ENCODE data around the gene CLCNKA. TPM values are rescaled to one million over a fixed set of nuclear protein-coding genes. Genes with fewer than 3 reads are reported as not detected.

Gene CLCNKA
- total and polyA plus RNA-seq, 9 donors: 0.08 to 2.4 (median 1.0) TPM; not detected in 1

GRCh38 chr1:16012590-16013219 is 9.1 kb upstream of the CLCNKA start:
- H3K9me3 ChIP-seq: no peaks in the 10 kb centered on the region
- H3K4me3 ChIP-seq: peak overlapping the region; percentile 49
- H3K4me1 ChIP-seq (ENCODE audit: insufficient read depth): peaks cover 17% of the 10 kb centered on the region
- 2 to 8% (median 5%) methylated on average over 16 to 36 of the region's 36 CpGs for WGBS, 3 donors
- H3K36me3 ChIP-seq: no peaks in the 10 kb centered on the region
- intact Hi-C loops (cut with DNase I): loop anchor here in 2 of 4 donors (5.0 kb wide), 2 partner anchors 40 to 170 kb away; no protein-coding TSS in a partner anchor
- TF ChIP-seq EP300 (IDR thresholded peaks at IDR 0.05): no peak
- no peak for TF ChIP-seq CTCF (IDR thresholded peaks at IDR 0.05)
- TF ChIP-seq POLR2A (IDR thresholded peaks at IDR 0.05): no peak
- DNase-seq: peak; percentile 84 to 90 (median 86)
- no peaks in the 10 kb centered on the region for H3K27me3 ChIP-seq
- peak overlapping the region; percentile 94 to 98 for H3K27ac ChIP-seq

GRCh38 chr1:16013220-16013907 is 8.5 kb upstream of the CLCNKA start:
- WGBS, 3 donors: 9 to 20% (median 16%) methylated on average over 22 to 28 of the region's 28 CpGs
- H3K4me3 ChIP-seq: peak overlapping the region; percentile 49

GRCh38 chr1:16013908-16014258 is 8.0 kb upstream of the CLCNKA start:
- Histone ChIP-seq H3K27me3 (no peaks in the 10 kb centered on the region), H3K9me3 (no peaks in the 10 kb centered on the region), H3K4me3 (no peak overlapping the region), H3K27ac (peak overlapping the region; percentile 94 to 98), H3K4me1 (ENCODE audit: insufficient read depth) (peaks cover 22% of the 10 kb centered on the region), H3K36me3 (no peaks in the 10 kb centered on the region)
- intact Hi-C loops (cut with DNase I): loop anchor here in 2 of 4 donors (5.0 kb wide), 2 partner anchors 38 to 168 kb away; no protein-coding TSS in a partner anchor
- peak in 3 of 5 donors; percentile 42 to 52 (median 47) for DNase-seq
- TF ChIP-seq EP300 (IDR thresholded peaks at IDR 0.05) (no peak), POLR2A (IDR thresholded peaks at IDR 0.05) (no peak), CTCF (IDR thresholded peaks at IDR 0.05) (no peak)
- WGBS, 3 donors: 53 to 71% (median 68%) methylated on average over 4 of the region's 4 CpGs

More at GRCh38 chr1:16013220-16013907, 8.5 kb upstream of the CLCNKA start:
- Histone ChIP-seq H3K9me3 (no peaks in the 10 kb centered on the region), H3K27me3 (no peaks in the 10 kb centered on the region), H3K4me1 (ENCODE audit: insufficient read depth) (peaks cover 17% of the 10 kb centered on the region), H3K36me3 (no peaks in the 10 kb centered on the region), H3K27ac (peak overlapping the region; percentile 94 to 98)
- TF ChIP-seq POLR2A (IDR thresholded peaks at IDR 0.05): no peak
- no peak for TF ChIP-seq CTCF (IDR thresholded peaks at IDR 0.05)
- peak; percentile 49 for TF ChIP-seq EP300 (IDR thresholded peaks at IDR 0.05)
- DNase-seq: peak; percentile 87 to 90 (median 89)
- intact Hi-C loops (cut with DNase I): loop anchor here in 2 of 4 donors (5.0 kb wide), 2 partner anchors 39 to 169 kb away; no protein-coding TSS in a partner anchor

- TF ChIP-seq EP300 (IDR thresholded peaks at IDR 0.05) (no peak), CTCF (IDR thresholded peaks at IDR 0.05) (no peak), POLR2A (IDR thresholded peaks at IDR 0.05) (no peak)
- H3K27ac ChIP-seq: peak overlapping the region; percentile 94 to 98
- no peaks in the 10 kb centered on the region for H3K9me3 ChIP-seq
- H3K4me3 ChIP-seq: no peak overlapping the region
- H3K36me3 ChIP-seq: no peaks in the 10 kb centered on the region
- intact Hi-C loops (cut with DNase I): loop anchor here in 2 of 4 donors (5.0 kb wide), 2 partner anchors 38 to 168 kb away; no protein-coding TSS in a partner anchor
- DNase-seq: peak; percentile 81 to 89 (median 88)
- peaks cover 29% of the 10 kb centered on the region for H3K4me1 ChIP-seq (ENCODE audit: insufficient read depth)
- 43 to 53% (median 49%) methylated on average over 17 of the region's 17 CpGs for whole genome bisulfite sequencing, 3 donors
- no peaks in the 10 kb centered on the region for H3K27me3 ChIP-seq
These were observed 7.0 kb upstream of the CLCNKA start for GRCh38 chr1:16014509-16015482.

All from ovary (tissue), 9 donors.